Panc1 (cell line): Measurements from ENCODE around the gene ALG6.

ENCODE experiments used
- CTCF ChIP-seq: fragments of 450-650 bp; IDR thresholded peaks from 2 replicates; pipeline ENCODE4 v1.5.1; 2017; ENCODE audit warnings: mild to moderate bottlenecking
- POLR2AphosphoS5 ChIP-seq: IDR thresholded peaks from 2 replicates; pipeline ENCODE4 v1.6.1; 2012; ENCODE audit warnings: mild to moderate bottlenecking, low read depth, low read length, moderate library complexity

DNA sequence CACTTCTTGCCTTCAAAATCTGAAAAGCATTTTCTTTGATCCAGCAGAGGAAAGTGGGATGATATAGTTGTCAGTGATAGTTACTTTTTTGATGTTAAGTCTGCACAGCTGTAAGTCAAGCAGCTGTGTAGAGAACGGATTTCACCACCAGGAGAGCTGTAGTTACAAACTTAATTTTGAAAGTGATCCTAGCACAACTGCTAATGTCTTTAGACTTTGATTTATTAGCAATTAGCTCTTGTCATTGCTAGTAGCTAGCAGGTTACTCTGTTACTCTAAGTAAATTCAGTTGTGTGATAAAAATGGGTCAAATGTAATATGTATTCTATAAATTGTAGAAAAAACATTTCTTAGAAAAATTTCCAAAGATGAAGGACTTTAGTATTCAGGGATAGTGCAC lies 46.0 kb downstream of the ALG6 start:
- TF ChIP-seq CTCF (no peak), POLR2AphosphoS5 (no peak)
